RCC 7860 (cell line): ENCODE measurements around the gene PANK3.
A peak's percentile ranks its signal among the peaks of the same experiment; 100 is the strongest.
"Not testable (repeated sequence)": the region's sequence is repeated elsewhere in the genome, so short reads cannot be mapped to it uniquely, and the experiment has no call there.

Experiments used
- DNase-seq: peaks from one replicate; pipeline ENCODE4 v3.0.0-alpha.2; 2015; ENCODE audit warnings: low spot score
- FAIRE-seq: peaks from 2 replicates; lab custom pipeline; 2012; peaks lifted over from hg19 to GRCh38; lab: Jason Lieb, UNC

The PANK3 gene

GRCh38 chr5:168553377-168554130 is 25.6 kb downstream of the PANK3 start:
- DNase-seq (no peak), FAIRE-seq (no peak)

GRCh38 chr5:168552146-168552545 is 27.0 kb downstream of the PANK3 start:
- FAIRE-seq = peak; percentile 56

GRCh38 chr5:168550656-168551055 is 28.5 kb downstream of the PANK3 start:
- FAIRE-seq (no peak), DNase-seq (no peak)

More at GRCh38 chr5:168552146-168552545, 27.0 kb downstream of the PANK3 start:
- DNase-seq = no peak

- no peak for FAIRE-seq
- DNase-seq = no peak
Measured at GRCh38 chr5:168549554-168549953, 29.6 kb downstream of the PANK3 start.

GRCh38 chr5:168537176-168537575 is 42.0 kb downstream of the PANK3 start:
- no peak for FAIRE-seq

GRCh38 chr5:168534351-168534750 is 44.8 kb downstream of the PANK3 start:
- not testable (repeated sequence) for DNase-seq, FAIRE-seq

More at GRCh38 chr5:168537176-168537575, 42.0 kb downstream of the PANK3 start:
- DNase-seq = no peak

GRCh38 chr5:168531987-168532864 is 46.9 kb downstream of the PANK3 start:
- FAIRE-seq = no peak

GRCh38 chr5:168531191-168531590 is 48.0 kb downstream of the PANK3 start:
- FAIRE-seq = no peak
- no peak for DNase-seq

More at GRCh38 chr5:168531987-168532864, 46.9 kb downstream of the PANK3 start:
- no peak for DNase-seq

GRCh38 chr5:168530621-168531150 is 48.5 kb downstream of the PANK3 start:
- DNase-seq (no peak), FAIRE-seq (no peak)

- DNase-seq = no peak
Measured at GRCh38 chr5:168529374-168530234, 49.6 kb downstream of the PANK3 start.

GRCh38 chr5:168528521-168529373 is 50.4 kb downstream of the PANK3 start, which contains the start of gene FBLL1:
Gene FBLL1, plus strand, starts transcription at chr5:168529305. Its CDS starts 200 bp downstream, at chr5:168529505.
- FAIRE-seq (no peak), DNase-seq (no peak)

More at GRCh38 chr5:168529374-168530234, 49.6 kb downstream of the PANK3 start:
- no peak for FAIRE-seq

GRCh38 chr5:168527756-168528295 is 51.3 kb downstream of the PANK3 start:
- DNase-seq = no peak
- no peak for FAIRE-seq

GRCh38 chr5:168525856-168526255 is 53.3 kb downstream of the PANK3 start:
- no peak for DNase-seq
- FAIRE-seq = no peak

GRCh38 chr5:168513861-168514428 is 65.2 kb downstream of the PANK3 start:
- no peak for DNase-seq
- no peak for FAIRE-seq

GRCh38 chr5:168502563-168503237 is 76.5 kb downstream of the PANK3 start:
- DNase-seq (no peak), FAIRE-seq (no peak)
